IMR-90 (cell line): ENCODE results near the gene DISC1. TPM values are rescaled to one million over a fixed set of nuclear protein-coding genes. Genes with fewer than 3 reads are reported as not detected.

Experiments
- ATAC-seq: fragments of 200-7000 bp; cut with Tn5 transposase; 2 replicates; pipeline ENCODE4 v1.9.1; 2020; ENCODE audit warnings: low read depth, mild to moderate bottlenecking, moderate library complexity
- BruUV-seq: library from RNA; stranded (reverse); fragments of 400-500 nt; replicated peaks from 2 replicates; lab custom pipeline; 2021; lab: Mats Ljungman, UMichigan
- CTCF ChIA-PET: fragments of 300-600 bp; formaldehyde crosslinking; extraction: SDS; loops from one replicate; lab custom pipeline; 2021; ENCODE audit warnings: antibody characterized with exemption; lab: Yijun Ruan, JAX
- POLR2A ChIA-PET: fragments of 300-600 bp; sonication (Branson Sonifier 250); formaldehyde crosslinking; loops from one replicate; lab custom pipeline; 2022; ENCODE audit warnings: antibody characterized with exemption; ENCODE audit not compliant: unreplicated experiment; lab: Charles Lee
- DNase-seq: peaks from one replicate; pipeline ENCODE4 v3.0.0; 2013
- H2AFZ ChIP-seq: replicated peaks from 2 replicates; pipeline ENCODE3; 2013; ENCODE audit warnings: low read length, mild to moderate bottlenecking; ENCODE audit not compliant: poor library complexity
- H2AK5ac ChIP-seq: 2 replicates; pipeline ENCODE4 v1.6.1; 2013; ENCODE audit warnings: low read depth, low read length, inconsistent platforms
- H2AK9ac ChIP-seq: replicated peaks from 2 replicates; pipeline ENCODE3; 2013; ENCODE audit warnings: mild to moderate bottlenecking, low read depth, low read length, moderate library complexity; ENCODE audit not compliant: poor library complexity
- H2BK120ac ChIP-seq: 2 replicates; pipeline ENCODE4 v1.6.1; 2013; ENCODE audit warnings: low read depth, low read length, inconsistent platforms
- H2BK15ac ChIP-seq: 3 replicates; pipeline ENCODE4 v1.6.1; 2013; ENCODE audit warnings: low read depth, low read length, inconsistent platforms
- H2BK20ac ChIP-seq: 2 replicates; pipeline ENCODE4 v1.6.1; 2013; ENCODE audit warnings: low read depth, mild to moderate bottlenecking, inconsistent platforms, low read length, moderate library complexity
- H2BK5ac ChIP-seq: 2 replicates; pipeline ENCODE4 v1.6.1; 2013; ENCODE audit warnings: mild to moderate bottlenecking, low read depth, low read length, inconsistent platforms; ENCODE audit not compliant: poor library complexity, severe bottlenecking
- H3K14ac ChIP-seq: replicated peaks from 2 replicates; pipeline ENCODE4 v1.6.1; 2013; ENCODE audit warnings: low read depth, low read length, inconsistent platforms
- H3K18ac ChIP-seq: 2 replicates; pipeline ENCODE4 v1.6.1; 2013; ENCODE audit warnings: low read depth, low read length, control low read depth
- H3K23ac ChIP-seq: 2 replicates; pipeline ENCODE4 v1.6.1; 2013; ENCODE audit warnings: low read depth, low read length, inconsistent platforms
- H3K27ac ChIP-seq: 2 replicates; pipeline ENCODE4 v1.5.1; 2013; ENCODE audit warnings: mild to moderate bottlenecking, control low read depth, low read length; ENCODE audit not compliant: insufficient read depth
- H3K27me3 ChIP-seq: 2 replicates; pipeline ENCODE4 v1.6.1; 2013; ENCODE audit warnings: low read length; ENCODE audit not compliant: control insufficient read depth, insufficient read depth
- H3K36me3 ChIP-seq: 2 replicates; pipeline ENCODE4 v1.6.1; 2013; ENCODE audit warnings: low read length, mixed read lengths; ENCODE audit not compliant: control insufficient read depth, insufficient read depth
- H3K4ac ChIP-seq: 2 replicates; pipeline ENCODE4 v1.6.1; 2013; ENCODE audit warnings: low read depth, low read length, inconsistent platforms
- H3K4me1 ChIP-seq: 2 replicates; pipeline ENCODE4 v1.6.1; 2013; ENCODE audit warnings: low read length, mixed read lengths; ENCODE audit not compliant: control insufficient read depth, insufficient read depth
- H3K4me2 ChIP-seq: 2 replicates; pipeline ENCODE4 v1.6.1; 2013; ENCODE audit warnings: low read depth, mild to moderate bottlenecking, control low read depth, low read length, moderate library complexity
- H3K4me3 ChIP-seq: 2 replicates; pipeline ENCODE4 v1.5.1; 2013; ENCODE audit warnings: low read depth, mild to moderate bottlenecking, control low read depth, low read length, moderate library complexity; ENCODE audit not compliant: insufficient read depth
- H3K56ac ChIP-seq: 2 replicates; pipeline ENCODE4 v1.6.1; 2013; ENCODE audit warnings: low read length, inconsistent platforms; ENCODE audit not compliant: insufficient read depth; ENCODE audit errors: extremely low read depth
- H3K79me1 ChIP-seq, 2 experiments: 2 replicates each; pipeline ENCODE4 v1.6.1; 2013; ENCODE audit warnings: low read length in 2 of 2, inconsistent platforms in 1 of 2, low read depth in 1 of 2
- H3K9ac ChIP-seq: 2 replicates; pipeline ENCODE4 v1.6.1; 2013; ENCODE audit warnings: low read depth, low read length, control low read depth
- H3K9me1 ChIP-seq: 2 replicates; pipeline ENCODE4 v1.6.1; 2013; ENCODE audit warnings: low read length, inconsistent platforms; ENCODE audit not compliant: insufficient read depth
- H3K9me3 ChIP-seq: 2 replicates; pipeline ENCODE4 v1.6.1; 2013; ENCODE audit warnings: low read length; ENCODE audit not compliant: control insufficient read depth, insufficient read depth
- H4K20me1 ChIP-seq: 2 replicates; pipeline ENCODE4 v1.6.1; 2013; ENCODE audit warnings: low read length, inconsistent platforms; ENCODE audit not compliant: insufficient read depth
- H4K5ac ChIP-seq: 2 replicates; pipeline ENCODE4 v1.6.1; 2013; ENCODE audit warnings: mild to moderate bottlenecking, low read depth, low read length, control low read depth
- H4K8ac ChIP-seq, 2 experiments: 2 replicates each; pipeline ENCODE4 v1.6.1; 2013; ENCODE audit warnings: low read depth in 2 of 2, low read length in 2 of 2, control low read depth in 1 of 2, inconsistent platforms in 1 of 2
- H4K91ac ChIP-seq: 2 replicates; pipeline ENCODE4 v1.6.1; 2013; ENCODE audit warnings: low read depth, low read length, inconsistent platforms; ENCODE audit not compliant: insufficient read depth
- FOS ChIP-seq: fragments of 150-350 bp; IDR thresholded peaks from 2 replicates; pipeline ENCODE4 v1.6.1; 2016; ENCODE audit warnings: low read depth, low read length
- NFE2L2 ChIP-seq: fragments of 150-350 bp; IDR thresholded peaks from 2 replicates; pipeline ENCODE4 v1.6.1; 2016; ENCODE audit warnings: low read depth, mild to moderate bottlenecking, low read length
- WGBS, 2 experiments: methylation state at CpG; one replicate each; pipeline versions ENCODE4 v1.1.5 to v1.1.7; 2013; ENCODE audit warnings: missing lambda C conversion rate in 2 of 2; ENCODE audit not compliant: insufficient read length in 1 of 2; ENCODE audit errors: extremely low coverage in 2 of 2; 5-methylcytosine and 5-hydroxymethylcytosine counted together
- dilution Hi-C: fragments of 300-500 bp; cut with HindIII; formaldehyde crosslinking; loops from one replicate; pipeline ENCODE4 v1.14.3; 2018; ENCODE audit warnings: low sequenced_read_pairs; ENCODE audit not compliant: unreplicated experiment
- in situ Hi-C: fragments of 300-500 bp; cut with MboI; formaldehyde crosslinking; loops from 3 replicates; pipeline ENCODE4 v1.14.3; 2019; ENCODE audit warnings: low sequenced_read_pairs, inconsistent platforms, mixed read lengths
- intact Hi-C: fragments of 100-400 bp; cut with micrococcal nuclease; formaldehyde crosslinking; loops from 2 replicates; pipeline ENCODE4 v1.10.0; 2022
- polyA plus RNA-seq, 3 experiments: library from polyadenylated mRNA; depleted of rRNA; stranded (reverse); fragments of >200 nt; gene quantifications; 2 replicates each; pipeline ENCODE4 v1.2.3, GENCODE V29; 2012; ENCODE audit warnings: low replicate concordance in 1 of 3
- total RNA-seq: library from RNA; depleted of rRNA; stranded (reverse); fragments of >200 nt; gene quantifications from 2 replicates; pipeline ENCODE4 v1.2.3, GENCODE V29; 2012

DISC1 gene
- total and polyA plus RNA-seq, 2 of the 4 experiments (the other 2 are of a cell fraction), result 2.2 to 7.0 TPM

DNA sequence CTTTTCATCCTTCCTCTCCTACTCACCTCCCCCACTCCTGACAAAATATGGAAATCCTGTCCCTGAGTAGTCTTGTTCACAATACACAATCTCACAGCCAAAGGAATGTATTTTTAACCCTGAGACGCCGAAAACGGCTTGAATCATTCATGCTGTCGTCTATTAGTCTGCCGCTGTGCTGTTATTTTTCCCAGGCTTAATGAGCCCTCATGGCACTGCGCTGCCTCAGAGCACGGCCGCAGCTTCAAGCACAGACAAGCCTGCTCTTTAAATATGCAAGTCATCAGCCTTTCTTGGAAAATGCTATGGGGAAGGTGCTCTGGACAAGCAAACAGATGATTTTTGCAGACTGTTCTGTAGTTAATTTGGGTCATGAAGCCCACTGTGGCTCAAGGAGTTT, 302.7 kb downstream of the DISC1 start:
- Histone ChIP-seq H3K4me2 (peak overlapping the region; percentile 1; the same call in 1 of the 2 replicates), H4K91ac (0 out of 2 replicates have a peak overlapping the region, but pooled peaks have one; percentile 19), H2BK15ac (0 out of 3 replicates have a peak overlapping the region, but pooled peaks have one; percentile 5), H2AFZ (peak overlapping the region; percentile 11), H2BK20ac (no peak overlapping the region; the same call in 1 of the 2 replicates), H3K14ac (peak overlapping the region; percentile 31; the same call in 1 of the 2 replicates), H2BK5ac (no peak overlapping the region), H3K79me1 (no peaks in the 10 kb centered on the region), H3K9ac (no peak overlapping the region), H2AK5ac (no peak overlapping the region), H3K27ac (no peak overlapping the region), H3K56ac (peak overlapping the region; percentile 36; the same call in 1 of the 2 replicates), H3K18ac (peak overlapping the region; percentile 24; the same call in 1 of the 2 replicates), H3K4ac (peak overlapping the region; percentile 58), H3K9me3 (peaks cover 2% of the 10 kb centered on the region; the same call in 1 of the 2 replicates), H3K27me3 (no peaks in the 10 kb centered on the region), H3K23ac (peak overlapping the region; percentile 48; the same call in 1 of the 2 replicates), H3K36me3 (no peaks in the 10 kb centered on the region), H3K4me1 (no peaks in the 10 kb centered on the region; the same call in 1 of the 2 replicates), H4K8ac (no peak overlapping the region; a peak in 1 of 4 replicates), H4K20me1 (no peaks in the 10 kb centered on the region), H3K9me1 (peaks cover 2% of the 10 kb centered on the region; the same call in 1 of the 2 replicates), H2AK9ac (no peak overlapping the region), H2BK120ac (peak overlapping the region; percentile 68), H4K5ac (no peak overlapping the region), H3K4me3 (no peak overlapping the region)
- ChIA-PET POLR2A (no interaction called here), CTCF (interaction anchor here (0.7 kb wide), 1 partner anchor 9 kb away, joined by 3 read pairs; no protein-coding TSS in a partner anchor)
- WGBS, 2 experiments, result 19% methylated on average over 5 of the region's 8 CpGs; no CpG with 5 or more reads in 1 of the 2 experiments
- dilution Hi-C loops, result no loop called here
- DNase-seq, result peak; percentile 67
- ATAC-seq, result peak; percentile 90
- in situ Hi-C loops, result no loop called here
- no TSS peak for BruUV-seq
- intact Hi-C loops, result no loop called here
- TF ChIP-seq FOS (no peak), NFE2L2 (peak; percentile 69; the same call in 1 of the 2 replicates)
